Liver (tissue), 9 donors: ENCODE data around the gene CAMKMT. TPM values are rescaled to one million over a fixed set of nuclear protein-coding genes. Genes with fewer than 3 reads are reported as not detected.

Experiments used
- DNase-seq: peaks from one replicate; pipeline ENCODE4 v3.0.0-alpha.2; 2017; ENCODE audit warnings: low spot score
- H3K27ac ChIP-seq, 2 donors: one replicate each; pipeline ENCODE4 v1.7.0; 2013; ENCODE audit warnings: inconsistent platforms in 2 of 2, low read length in 2 of 2, control low read depth in 1 of 2, low read depth in 1 of 2, mild to moderate bottlenecking in 1 of 2
- H3K27me3 ChIP-seq, 4 donors: one replicate each; pipeline versions ENCODE4 v1.6.1 to v1.7.0; 2013; ENCODE audit warnings: low read length in 3 of 4, inconsistent platforms in 1 of 4, mild to moderate bottlenecking in 1 of 4, moderate library complexity in 1 of 4; ENCODE audit not compliant: control insufficient read depth in 4 of 4, insufficient read depth in 4 of 4
- H3K36me3 ChIP-seq, 4 donors: one replicate each; pipeline versions ENCODE4 v1.6.1 to v1.7.0; 2013; ENCODE audit warnings: low read length in 3 of 4, mild to moderate bottlenecking in 3 of 4, low read depth in 1 of 4, moderate library complexity in 1 of 4; ENCODE audit not compliant: control insufficient read depth in 4 of 4, insufficient read depth in 3 of 4
- H3K4me1 ChIP-seq, 4 donors: one replicate each; pipeline versions ENCODE4 v1.6.1 to v1.7.0; 2013; ENCODE audit warnings: low read length in 3 of 4, mild to moderate bottlenecking in 3 of 4, moderate library complexity in 1 of 4; ENCODE audit not compliant: control insufficient read depth in 4 of 4, insufficient read depth in 4 of 4
- H3K4me3 ChIP-seq, 3 donors: one replicate each; pipeline versions ENCODE4 v1.6.1 to v1.7.0; 2013; ENCODE audit warnings: low read length in 3 of 3, control low read depth in 1 of 3, low read depth in 1 of 3, mild to moderate bottlenecking in 1 of 3
- H3K9ac ChIP-seq, 2 donors: one replicate each; pipeline ENCODE4 v1.7.0; 2013; ENCODE audit warnings: low read length in 2 of 2, mild to moderate bottlenecking in 2 of 2, moderate library complexity in 2 of 2, control low read depth in 1 of 2, low read depth in 1 of 2
- H3K9me3 ChIP-seq, 4 donors: one replicate each; pipeline versions ENCODE4 v1.6.1 to v1.7.0; 2013; ENCODE audit warnings: low read length in 3 of 4; ENCODE audit not compliant: control insufficient read depth in 4 of 4
- EGR1 ChIP-seq, 2 donors: IDR thresholded peaks; 2 replicates each; pipeline ENCODE4 v1.6.1; 2016 to 2018; ENCODE audit warnings: antibody characterized with exemption in 2 of 2, low read depth in 2 of 2
- FOXA1 ChIP-seq: IDR thresholded peaks from 2 replicates; pipeline ENCODE4 v1.6.1; 2016; ENCODE audit warnings: antibody characterized with exemption
- FOXA2 ChIP-seq: IDR thresholded peaks from 2 replicates; pipeline ENCODE4 v1.6.1; 2016; ENCODE audit warnings: antibody characterized with exemption
- GABPA ChIP-seq, 2 donors: IDR thresholded peaks in 1 of 2; conservative IDR thresholded peaks in 1 of 2; 2 replicates each; pipeline ENCODE4 v1.6.1; 2016; ENCODE audit warnings: antibody characterized with exemption in 2 of 2, mild to moderate bottlenecking in 1 of 2, moderate library complexity in 1 of 2
- HNF4A ChIP-seq, 2 donors: conservative IDR thresholded peaks; 2 replicates each; pipeline ENCODE4 v1.6.1; 2016; ENCODE audit warnings: antibody characterized with exemption in 2 of 2, mild to moderate bottlenecking in 2 of 2
- HNF4G ChIP-seq: IDR thresholded peaks from 2 replicates; pipeline ENCODE4 v1.6.1; 2016; ENCODE audit warnings: antibody characterized with exemption
- JUND ChIP-seq, 2 donors: IDR thresholded peaks; 2 replicates each; pipeline ENCODE4 v1.6.1; 2016; ENCODE audit warnings: antibody characterized with exemption in 2 of 2
- NR2F2 ChIP-seq: IDR thresholded peaks from 2 replicates; pipeline ENCODE4 v1.6.1; 2016; ENCODE audit warnings: antibody characterized with exemption
- RAD21 ChIP-seq, 2 donors: IDR thresholded peaks; 2 replicates each; pipeline ENCODE4 v1.6.1; 2016; ENCODE audit warnings: antibody characterized with exemption in 2 of 2, mild to moderate bottlenecking in 2 of 2
- RXRA ChIP-seq, 2 donors: IDR thresholded peaks; 2 replicates each; pipeline ENCODE4 v1.6.1; 2017 to 2018; ENCODE audit warnings: antibody characterized with exemption in 2 of 2, mild to moderate bottlenecking in 1 of 2
- SP1 ChIP-seq: IDR thresholded peaks from 2 replicates; pipeline ENCODE4 v1.6.1; 2018; ENCODE audit warnings: antibody characterized with exemption, mild to moderate bottlenecking
- TAF1 ChIP-seq: conservative IDR thresholded peaks from 2 replicates; pipeline ENCODE4 v1.6.1; 2016; ENCODE audit warnings: antibody characterized with exemption, mild to moderate bottlenecking
- YY1 ChIP-seq: IDR thresholded peaks from 2 replicates; pipeline ENCODE4 v1.6.1; 2016; ENCODE audit warnings: antibody characterized with exemption, mild to moderate bottlenecking
- WGBS: extraction: QIAGEN DNeasy Blood & Tissue Kit; methylation state at CpG from one replicate; pipeline ENCODE4 v1.1.7; 2013; 5-methylcytosine and 5-hydroxymethylcytosine counted together
- polyA plus RNA-seq, 2 donors: library from polyadenylated mRNA; stranded (reverse) in 1 of 2; unstranded in 1 of 2; fragments of 200-250 nt in 1 of 2; fragments of >200 nt in 1 of 2; fragmentation: Nextera tagmentation in 1 of 2; extraction: Ambion mirVana in 1 of 2; gene quantifications; one replicate each; pipeline versions ENCODE4 v1.2.1 to v1.2.3, GENCODE V29; 2013 to 2015
- total RNA-seq, 2 donors: library from RNA; depleted of rRNA; stranded (reverse); fragments of >200 nt; gene quantifications; one replicate each; pipeline ENCODE4 v1.2.3, GENCODE V29; 2014
- TF ChIP-seq, protein P1 (sequence below): IDR thresholded peaks from 2 replicates; pipeline ENCODE4 v1.6.1; 2016; ENCODE audit warnings: antibody characterized with exemption
- TF ChIP-seq, protein P2 (sequence below): IDR thresholded peaks from 2 replicates; pipeline ENCODE4 v1.6.1; 2016; ENCODE audit warnings: antibody characterized with exemption
- TF ChIP-seq, protein P3 (sequence below): fragments of 150-350 bp; IDR thresholded peaks from 2 replicates; pipeline ENCODE4 v1.5.1; 2017; ENCODE audit warnings: improper control_type of control experiment, low read depth, low read length; ENCODE audit not compliant: missing input control
- TF ChIP-seq, protein P4 (sequence below): IDR thresholded peaks from 2 replicates; pipeline ENCODE4 v1.6.1; 2016; ENCODE audit warnings: antibody characterized with exemption
- TF ChIP-seq, protein P5 (sequence below): IDR thresholded peaks from 2 replicates; pipeline ENCODE4 v1.6.1; 2016; ENCODE audit warnings: antibody characterized with exemption, mild to moderate bottlenecking
- donor health status: healthy.
- donor health status: healthy.
- donor health status: healthy.
- donor health status: healthy.
- donor health status: healthy.

CAMKMT gene
- total and polyA plus RNA-seq, 4 donors: 1.5 to 12.7 (median 7.1) TPM

DNA sequence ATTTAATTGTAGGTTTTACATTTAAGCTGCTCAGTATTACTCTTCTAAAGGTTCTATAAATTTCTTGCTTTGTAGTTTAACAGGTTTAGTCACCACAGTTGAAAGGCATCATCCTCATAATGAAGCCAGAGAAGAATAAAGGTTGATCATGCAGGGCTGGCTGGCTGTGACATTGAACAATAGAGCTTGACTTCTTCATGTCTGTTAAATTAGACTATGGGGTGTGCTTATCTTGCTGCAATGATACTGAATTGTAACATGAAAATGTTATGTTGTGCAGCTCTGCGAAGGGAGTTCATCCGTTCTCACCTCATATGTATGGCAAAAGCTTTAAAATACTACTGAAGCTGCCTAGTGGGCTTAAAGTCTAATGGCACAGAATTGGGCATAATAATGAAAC, 81.8 kb downstream of the CAMKMT start (continued):
- TF ChIP-seq, protein P1, sequence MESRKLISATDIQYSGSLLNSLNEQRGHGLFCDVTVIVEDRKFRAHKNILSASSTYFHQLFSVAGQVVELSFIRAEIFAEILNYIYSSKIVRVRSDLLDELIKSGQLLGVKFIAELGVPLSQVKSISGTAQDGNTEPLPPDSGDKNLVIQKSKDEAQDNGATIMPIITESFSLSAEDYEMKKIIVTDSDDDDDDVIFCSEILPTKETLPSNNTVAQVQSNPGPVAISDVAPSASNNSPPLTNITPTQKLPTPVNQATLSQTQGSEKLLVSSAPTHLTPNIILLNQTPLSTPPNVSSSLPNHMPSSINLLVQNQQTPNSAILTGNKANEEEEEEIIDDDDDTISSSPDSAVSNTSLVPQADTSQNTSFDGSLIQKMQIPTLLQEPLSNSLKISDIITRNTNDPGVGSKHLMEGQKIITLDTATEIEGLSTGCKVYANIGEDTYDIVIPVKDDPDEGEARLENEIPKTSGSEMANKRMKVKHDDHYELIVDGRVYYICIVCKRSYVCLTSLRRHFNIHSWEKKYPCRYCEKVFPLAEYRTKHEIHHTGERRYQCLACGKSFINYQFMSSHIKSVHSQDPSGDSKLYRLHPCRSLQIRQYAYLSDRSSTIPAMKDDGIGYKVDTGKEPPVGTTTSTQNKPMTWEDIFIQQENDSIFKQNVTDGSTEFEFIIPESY: no peak
- TF ChIP-seq RAD21 (IDR thresholded peaks at IDR 0.05): no peak
- no peak for TF ChIP-seq SP1
- TF ChIP-seq FOXA1: no peak
- TF ChIP-seq, protein P2, sequence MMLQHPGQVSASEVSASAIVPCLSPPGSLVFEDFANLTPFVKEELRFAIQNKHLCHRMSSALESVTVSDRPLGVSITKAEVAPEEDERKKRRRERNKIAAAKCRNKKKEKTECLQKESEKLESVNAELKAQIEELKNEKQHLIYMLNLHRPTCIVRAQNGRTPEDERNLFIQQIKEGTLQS: no peak

DNA sequence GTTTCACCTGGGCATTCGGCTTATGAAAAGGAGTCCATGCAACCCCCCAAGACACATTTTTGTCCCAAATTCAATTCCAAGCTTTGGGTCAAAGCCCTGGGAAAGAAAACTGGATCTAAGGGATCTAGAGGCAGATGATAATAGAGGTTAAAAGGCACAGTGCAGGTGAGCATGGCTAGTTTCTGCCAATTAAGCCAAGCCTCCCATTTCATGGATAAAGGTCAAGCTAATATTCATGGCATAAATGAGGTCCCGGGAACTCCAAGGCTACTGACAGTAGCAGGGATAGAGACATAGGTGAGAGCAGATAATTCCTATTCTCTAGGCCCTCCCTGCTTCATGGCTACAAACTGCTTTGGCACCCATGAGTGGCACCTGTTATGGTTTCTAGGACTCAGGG, 83.1 kb downstream of the CAMKMT start:
- H3K9me3 ChIP-seq: peaks cover 0 to 5% (median 0%) of the 10 kb centered on the region in 4 donors
- 97% methylated on average over 2 of the region's 2 CpGs for WGBS
- DNase-seq: no peak
- no peak for TF ChIP-seq RAD21 (IDR thresholded peaks at IDR 0.05)
- no peak for TF ChIP-seq SP1
- no peak for TF ChIP-seq HNF4G
- TF ChIP-seq HNF4A (conservative IDR thresholded peaks at IDR 0.05): no peak
- TF ChIP-seq EGR1 (IDR thresholded peaks at IDR 0.05; ENCODE audit: low read depth in 2 of 2): no peak
- TF ChIP-seq, protein P3, sequence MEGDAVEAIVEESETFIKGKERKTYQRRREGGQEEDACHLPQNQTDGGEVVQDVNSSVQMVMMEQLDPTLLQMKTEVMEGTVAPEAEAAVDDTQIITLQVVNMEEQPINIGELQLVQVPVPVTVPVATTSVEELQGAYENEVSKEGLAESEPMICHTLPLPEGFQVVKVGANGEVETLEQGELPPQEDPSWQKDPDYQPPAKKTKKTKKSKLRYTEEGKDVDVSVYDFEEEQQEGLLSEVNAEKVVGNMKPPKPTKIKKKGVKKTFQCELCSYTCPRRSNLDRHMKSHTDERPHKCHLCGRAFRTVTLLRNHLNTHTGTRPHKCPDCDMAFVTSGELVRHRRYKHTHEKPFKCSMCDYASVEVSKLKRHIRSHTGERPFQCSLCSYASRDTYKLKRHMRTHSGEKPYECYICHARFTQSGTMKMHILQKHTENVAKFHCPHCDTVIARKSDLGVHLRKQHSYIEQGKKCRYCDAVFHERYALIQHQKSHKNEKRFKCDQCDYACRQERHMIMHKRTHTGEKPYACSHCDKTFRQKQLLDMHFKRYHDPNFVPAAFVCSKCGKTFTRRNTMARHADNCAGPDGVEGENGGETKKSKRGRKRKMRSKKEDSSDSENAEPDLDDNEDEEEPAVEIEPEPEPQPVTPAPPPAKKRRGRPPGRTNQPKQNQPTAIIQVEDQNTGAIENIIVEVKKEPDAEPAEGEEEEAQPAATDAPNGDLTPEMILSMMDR: no peak
- no peak for TF ChIP-seq JUND (IDR thresholded peaks at IDR 0.05)
- TF ChIP-seq, protein P2: no peak
- TF ChIP-seq GABPA (IDR thresholded peaks at IDR 0.05 in 1 of 2, conservative IDR thresholded peaks at IDR 0.05 in 1 of 2): no peak
- no peak for TF ChIP-seq TAF1
- TF ChIP-seq, protein P4, sequence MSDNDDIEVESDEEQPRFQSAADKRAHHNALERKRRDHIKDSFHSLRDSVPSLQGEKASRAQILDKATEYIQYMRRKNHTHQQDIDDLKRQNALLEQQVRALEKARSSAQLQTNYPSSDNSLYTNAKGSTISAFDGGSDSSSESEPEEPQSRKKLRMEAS: no peak
- TF ChIP-seq FOXA2: no peak
- no peak for TF ChIP-seq RXRA (IDR thresholded peaks at IDR 0.05)
- TF ChIP-seq, protein P5, sequence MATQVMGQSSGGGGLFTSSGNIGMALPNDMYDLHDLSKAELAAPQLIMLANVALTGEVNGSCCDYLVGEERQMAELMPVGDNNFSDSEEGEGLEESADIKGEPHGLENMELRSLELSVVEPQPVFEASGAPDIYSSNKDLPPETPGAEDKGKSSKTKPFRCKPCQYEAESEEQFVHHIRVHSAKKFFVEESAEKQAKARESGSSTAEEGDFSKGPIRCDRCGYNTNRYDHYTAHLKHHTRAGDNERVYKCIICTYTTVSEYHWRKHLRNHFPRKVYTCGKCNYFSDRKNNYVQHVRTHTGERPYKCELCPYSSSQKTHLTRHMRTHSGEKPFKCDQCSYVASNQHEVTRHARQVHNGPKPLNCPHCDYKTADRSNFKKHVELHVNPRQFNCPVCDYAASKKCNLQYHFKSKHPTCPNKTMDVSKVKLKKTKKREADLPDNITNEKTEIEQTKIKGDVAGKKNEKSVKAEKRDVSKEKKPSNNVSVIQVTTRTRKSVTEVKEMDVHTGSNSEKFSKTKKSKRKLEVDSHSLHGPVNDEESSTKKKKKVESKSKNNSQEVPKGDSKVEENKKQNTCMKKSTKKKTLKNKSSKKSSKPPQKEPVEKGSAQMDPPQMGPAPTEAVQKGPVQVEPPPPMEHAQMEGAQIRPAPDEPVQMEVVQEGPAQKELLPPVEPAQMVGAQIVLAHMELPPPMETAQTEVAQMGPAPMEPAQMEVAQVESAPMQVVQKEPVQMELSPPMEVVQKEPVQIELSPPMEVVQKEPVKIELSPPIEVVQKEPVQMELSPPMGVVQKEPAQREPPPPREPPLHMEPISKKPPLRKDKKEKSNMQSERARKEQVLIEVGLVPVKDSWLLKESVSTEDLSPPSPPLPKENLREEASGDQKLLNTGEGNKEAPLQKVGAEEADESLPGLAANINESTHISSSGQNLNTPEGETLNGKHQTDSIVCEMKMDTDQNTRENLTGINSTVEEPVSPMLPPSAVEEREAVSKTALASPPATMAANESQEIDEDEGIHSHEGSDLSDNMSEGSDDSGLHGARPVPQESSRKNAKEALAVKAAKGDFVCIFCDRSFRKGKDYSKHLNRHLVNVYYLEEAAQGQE: no peak
- TF ChIP-seq, protein P1: no peak
- no peak for TF ChIP-seq NR2F2
- no peak for TF ChIP-seq YY1
- TF ChIP-seq FOXA1: no peak
- no peaks in the 10 kb centered on the region for H3K27me3 ChIP-seq
- no peak overlapping the region for H3K4me3 ChIP-seq
- H3K36me3 ChIP-seq: no peaks in the 10 kb centered on the region
- H3K4me1 ChIP-seq: peaks cover 0 to 14% (median 4%) of the 10 kb centered on the region in 4 donors
- H3K27ac ChIP-seq: no peak overlapping the region
- no peak overlapping the region for H3K9ac ChIP-seq
